Neural progenitor cell (in vitro differentiated cells): Measurements from ENCODE around the gene ZNF215. TPM values are rescaled to one million over a fixed set of nuclear protein-coding genes. Genes with fewer than 3 reads are reported as not detected.
"Not testable (repeated sequence)": the region's sequence is repeated elsewhere in the genome, so short reads cannot be mapped to it uniquely, and the experiment has no call there.

Experiments used
- DNase-seq: peaks from one replicate; pipeline ENCODE4 v3.0.0-alpha.2; 2016; ENCODE audit warnings: low spot score
- H2AFZ ChIP-seq: fragments of 200-600 bp; sonication (generic); replicated peaks from 2 replicates; pipeline ENCODE4 v1.6.1; 2016; ENCODE audit warnings: antibody characterized with exemption
- H3F3A ChIP-seq: fragments of 200-600 bp; sonication (generic); 2 replicates; pipeline ENCODE4 v1.6.1; 2016; ENCODE audit warnings: antibody characterized with exemption, low read depth
- H3K27ac ChIP-seq: fragments of 200-600 bp; sonication (generic); 2 replicates; pipeline ENCODE4 v1.5.1; 2016; ENCODE audit warnings: mild to moderate bottlenecking
- H3K27me3 ChIP-seq: fragments of 200-600 bp; sonication (generic); 2 replicates; pipeline ENCODE4 v1.6.1; 2016; ENCODE audit warnings: mild to moderate bottlenecking, moderate library complexity
- H3K36me3 ChIP-seq: fragments of 200-600 bp; sonication (generic); 2 replicates; pipeline ENCODE4 v1.5.1; 2016
- H3K4me1 ChIP-seq: fragments of 200-600 bp; sonication (generic); 2 replicates; pipeline ENCODE4 v1.6.1; 2016; ENCODE audit warnings: mixed run types
- H3K4me2 ChIP-seq: fragments of 200-600 bp; sonication (generic); 2 replicates; pipeline ENCODE4 v1.6.1; 2016
- H3K4me3 ChIP-seq: fragments of 200-600 bp; sonication (generic); 2 replicates; pipeline ENCODE4 v1.5.1; 2016
- H3K79me2 ChIP-seq: fragments of 200-600 bp; sonication (generic); 2 replicates; pipeline ENCODE4 v1.6.1; 2016; ENCODE audit warnings: low read depth
- H3K9ac ChIP-seq: fragments of 200-600 bp; sonication (generic); 2 replicates; pipeline ENCODE4 v1.6.1; 2016
- H3K9me3 ChIP-seq: fragments of 200-600 bp; sonication (generic); 2 replicates; pipeline ENCODE4 v1.5.1; 2016; ENCODE audit warnings: low read depth
- H4K20me1 ChIP-seq: fragments of 200-600 bp; sonication (generic); 2 replicates; pipeline ENCODE4 v1.6.1; 2016; ENCODE audit warnings: low read depth
- H3K27ac Mint-ChIP-seq: 3 replicates; pipeline ENCODE4 v1.8.0; 2021; ENCODE audit warnings: mixed read lengths
- H3K27me3 Mint-ChIP-seq: 2 replicates; pipeline ENCODE4 v1.8.0; 2022; ENCODE audit warnings: low read depth, mild to moderate bottlenecking, inconsistent platforms, moderate library complexity, mixed read lengths; ENCODE audit not compliant: insufficient read depth
- H3K36me3 Mint-ChIP-seq: 3 replicates; pipeline ENCODE4 v1.8.0; 2021; ENCODE audit warnings: mixed read lengths
- H3K4me1 Mint-ChIP-seq: 3 replicates; pipeline ENCODE4 v1.8.0; 2021; ENCODE audit warnings: mixed read lengths
- H3K4me3 Mint-ChIP-seq: 3 replicates; pipeline ENCODE4 v1.8.0; 2021; ENCODE audit warnings: mild to moderate bottlenecking, moderate library complexity, mixed read lengths
- H3K9me3 Mint-ChIP-seq: 3 replicates; pipeline ENCODE4 v1.8.0; 2020; ENCODE audit warnings: mixed read lengths
- CTCF ChIP-seq: fragments of 200-600 bp; sonication (generic); IDR thresholded peaks from 2 replicates; pipeline ENCODE4 v1.5.1; 2017; ENCODE audit warnings: antibody characterized with exemption, mild to moderate bottlenecking
- EZH2 ChIP-seq: fragments of 200-600 bp; sonication (generic); IDR thresholded peaks from 2 replicates; pipeline ENCODE4 v1.6.1; 2017; ENCODE audit warnings: antibody characterized with exemption, mild to moderate bottlenecking, moderate library complexity
- EZH2phosphoT487 ChIP-seq: fragments of 200-600 bp; sonication (generic); IDR thresholded peaks from 2 replicates; pipeline ENCODE4 v1.6.1; 2017; ENCODE audit warnings: antibody characterized with exemption
- total RNA-seq: library from RNA; depleted of rRNA; stranded (reverse); fragments of >200 nt; gene quantifications from 2 replicates; pipeline ENCODE4 v1.2.3, GENCODE V29; 2015; ENCODE audit warnings: low replicate concordance

The ZNF215 gene
- total RNA-seq, 1 donor from 2014 or later: 20.1 TPM

- H3K36me3 ChIP-seq: no peaks in the 10 kb centered on the region
- TF ChIP-seq EZH2 (no peak), EZH2phosphoT487 (no peak), CTCF (no peak)
- no peak overlapping the region for H3K9ac ChIP-seq
- no peaks in the 10 kb centered on the region for H3K9me3 ChIP-seq
- H3K4me1 ChIP-seq: no peaks in the 10 kb centered on the region
- Mint-ChIP-seq H3K4me3 (no peak overlapping the region), H3K27me3 (no peaks in the 10 kb centered on the region), H3K27ac (no peak overlapping the region), H3K9me3 (peaks cover 9% of the 10 kb centered on the region), H3K36me3 (peaks cover 1% of the 10 kb centered on the region), H3K4me1 (peaks cover 2% of the 10 kb centered on the region)
- no peaks in the 10 kb centered on the region for H3K27me3 ChIP-seq
- no peak overlapping the region for H3K4me2 ChIP-seq
- H3F3A ChIP-seq: no peaks in the 10 kb centered on the region
- no peak overlapping the region for H2AFZ ChIP-seq
- no peaks in the 10 kb centered on the region for H4K20me1 ChIP-seq
- no peak for DNase-seq
- H3K4me3 ChIP-seq: no peak overlapping the region
- no peaks in the 10 kb centered on the region for H3K79me2 ChIP-seq
- H3K27ac ChIP-seq: no peak overlapping the region
Observed at GRCh38 chr11:6968816-6969215, 42.6 kb downstream of the ZNF215 start.

GRCh38 chr11:6969854-6970253, 43.6 kb downstream of the ZNF215 start:
- peaks cover 11% of the 10 kb centered on the region for H3K9me3 Mint-ChIP-seq
- H3K36me3 Mint-ChIP-seq, H3K4me1 ChIP-seq, H3K4me3 ChIP-seq, H3K4me2 ChIP-seq, H2AFZ ChIP-seq, H3K79me2 ChIP-seq, H4K20me1 ChIP-seq, H3K27ac Mint-ChIP-seq, H3K4me1 Mint-ChIP-seq, H3K27ac ChIP-seq, H3K27me3 ChIP-seq, H3K36me3 ChIP-seq, H3K9me3 ChIP-seq, H3F3A ChIP-seq, H3K9ac ChIP-seq, DNase-seq, H3K4me3 Mint-ChIP-seq, H3K27me3 Mint-ChIP-seq: not testable (repeated sequence)

GRCh38 chr11:6979365-6979764, 53.1 kb downstream of the ZNF215 start:
- Mint-ChIP-seq H3K27me3 (no peaks in the 10 kb centered on the region), H3K4me1 (no peaks in the 10 kb centered on the region), H3K4me3 (no peak overlapping the region), H3K36me3 (no peaks in the 10 kb centered on the region), H3K9me3 (peaks cover 2% of the 10 kb centered on the region), H3K27ac (no peak overlapping the region)
- H3K9ac ChIP-seq: no peak overlapping the region
- H3K27ac ChIP-seq: no peak overlapping the region
- H3K27me3 ChIP-seq: no peaks in the 10 kb centered on the region
- H4K20me1 ChIP-seq: no peaks in the 10 kb centered on the region
- no peaks in the 10 kb centered on the region for H3K36me3 ChIP-seq
- H3K4me2 ChIP-seq: no peak overlapping the region
- no peaks in the 10 kb centered on the region for H3K4me1 ChIP-seq
- no peaks in the 10 kb centered on the region for H3K9me3 ChIP-seq
- no peak for DNase-seq
- H3K4me3 ChIP-seq: no peak overlapping the region
- H3F3A ChIP-seq: no peaks in the 10 kb centered on the region
- TF ChIP-seq CTCF: no peak
- no peak for TF ChIP-seq EZH2phosphoT487
- no peak for TF ChIP-seq EZH2
- no peaks in the 10 kb centered on the region for H3K79me2 ChIP-seq
- no peak overlapping the region for H2AFZ ChIP-seq

GRCh38 chr11:6986487-6986886, 60.3 kb downstream of the ZNF215 start:
- Histone ChIP-seq H3K27ac (no peak overlapping the region), H3K9me3 (no peaks in the 10 kb centered on the region), H3K4me2 (no peak overlapping the region), H3K4me3 (no peak overlapping the region), H3K9ac (no peak overlapping the region), H3K4me1 (no peaks in the 10 kb centered on the region), H3F3A (no peaks in the 10 kb centered on the region), H3K79me2 (no peaks in the 10 kb centered on the region), H3K36me3 (no peaks in the 10 kb centered on the region), H4K20me1 (no peaks in the 10 kb centered on the region), H3K27me3 (no peaks in the 10 kb centered on the region), H2AFZ (no peak overlapping the region)
- Mint-ChIP-seq H3K27me3 (no peaks in the 10 kb centered on the region), H3K9me3 (peaks cover 6% of the 10 kb centered on the region), H3K36me3 (no peaks in the 10 kb centered on the region), H3K27ac (no peak overlapping the region), H3K4me3 (no peak overlapping the region), H3K4me1 (peaks cover 3% of the 10 kb centered on the region)
- DNase-seq: no peak
- TF ChIP-seq CTCF: no peak
- no peak for TF ChIP-seq EZH2
- TF ChIP-seq EZH2phosphoT487: no peak
